ENCODE measurements around the gene CCND2. TPM values are rescaled to one million over a fixed set of nuclear protein-coding genes. Genes with fewer than 3 reads are reported as not detected.
A peak's percentile ranks its signal among the peaks of the same experiment; 100 is the strongest.

Gene CCND2
- total and polyA plus RNA-seq, 4 donors = 0.50 to 16.5 (median 3.0) TPM

GRCh38 chr12:4228122-4228580, 45.4 kb upstream of the CCND2 start:
- Histone ChIP-seq H3K9ac (ENCODE audit: low read depth in 1 of 2, low read length in 2 of 2) (no peak overlapping the region), H3K27ac (ENCODE audit: low read depth in 1 of 2, low read length in 2 of 2) (no peak overlapping the region), H3K36me3 (ENCODE audit: control insufficient read depth in 4 of 4, insufficient read depth in 3 of 4, low read depth in 1 of 4, low read length in 3 of 4) (no peaks in the 10 kb centered on the region), H3K4me1 (ENCODE audit: control insufficient read depth in 4 of 4, insufficient read depth in 4 of 4, low read length in 3 of 4) (no peaks in the 10 kb centered on the region), H3K9me3 (ENCODE audit: control insufficient read depth in 4 of 4, low read length in 3 of 4) (no peaks in the 10 kb centered on the region), H3K27me3 (ENCODE audit: control insufficient read depth in 4 of 4, insufficient read depth in 4 of 4, low read length in 3 of 4) (peaks cover 0 to 4% (median 0%) of the 10 kb centered on the region in 4 donors), H3K4me3 (ENCODE audit: low read depth in 1 of 3, low read length in 3 of 3) (no peak overlapping the region)
- WGBS = 70% methylated on average over 18 of the region's 18 CpGs
- TF ChIP-seq TAF1 (conservative IDR thresholded peaks at IDR 0.05) (no peak), FOXA1 (IDR thresholded peaks at IDR 0.05) (no peak)
- peak; percentile 8 for DNase-seq (ENCODE audit: low spot score)

- Histone ChIP-seq H3K36me3 (ENCODE audit: control insufficient read depth in 4 of 4, insufficient read depth in 3 of 4, low read depth in 1 of 4, low read length in 3 of 4) (no peaks in the 10 kb centered on the region), H3K9ac (ENCODE audit: low read depth in 1 of 2, low read length in 2 of 2) (no peak overlapping the region), H3K4me3 (ENCODE audit: low read depth in 1 of 3, low read length in 3 of 3) (no peak overlapping the region), H3K27ac (ENCODE audit: low read depth in 1 of 2, low read length in 2 of 2) (no peak overlapping the region), H3K4me1 (ENCODE audit: control insufficient read depth in 4 of 4, insufficient read depth in 4 of 4, low read length in 3 of 4) (no peaks in the 10 kb centered on the region), H3K9me3 (ENCODE audit: control insufficient read depth in 4 of 4, low read length in 3 of 4) (peaks cover 0 to 5% (median 0%) of the 10 kb centered on the region in 4 donors), H3K27me3 (ENCODE audit: control insufficient read depth in 4 of 4, insufficient read depth in 4 of 4, low read length in 3 of 4) (peaks cover 0 to 5% (median 0%) of the 10 kb centered on the region in 4 donors)
- 87% methylated on average over 6 of the region's 6 CpGs for WGBS
- no peak for TF ChIP-seq JUND (IDR thresholded peaks at IDR 0.05)
- TF ChIP-seq FOXA2 (IDR thresholded peaks at IDR 0.05) = no peak
- no peak for TF ChIP-seq ATF3 (IDR thresholded peaks at IDR 0.05)
- no peak for TF ChIP-seq YY1 (IDR thresholded peaks at IDR 0.05)
- no peak for TF ChIP-seq CTCF (IDR thresholded peaks at IDR 0.05; ENCODE audit: low read depth, low read length, missing input control)
- no peak for TF ChIP-seq MAX (IDR thresholded peaks at IDR 0.05)
- TF ChIP-seq HNF4G (IDR thresholded peaks at IDR 0.05) = no peak
- no peak for TF ChIP-seq ZBTB33 (IDR thresholded peaks at IDR 0.05)
- no peak for TF ChIP-seq HNF4A (conservative IDR thresholded peaks at IDR 0.05)
- TF ChIP-seq FOXA1 (IDR thresholded peaks at IDR 0.05) = no peak
- no peak for TF ChIP-seq RAD21 (IDR thresholded peaks at IDR 0.05)
- no peak for TF ChIP-seq RXRA (IDR thresholded peaks at IDR 0.05)
- TF ChIP-seq SP1 (IDR thresholded peaks at IDR 0.05) = no peak
- no peak for TF ChIP-seq GABPA (IDR thresholded peaks at IDR 0.05 in 1 of 2, conservative IDR thresholded peaks at IDR 0.05 in 1 of 2)
- no peak for TF ChIP-seq NR2F2 (IDR thresholded peaks at IDR 0.05)
- TF ChIP-seq REST (IDR thresholded peaks at IDR 0.05) = no peak
- no peak for DNase-seq (ENCODE audit: low spot score)
Observed at GRCh38 chr12:4230526-4230925, 43.0 kb upstream of the CCND2 start.
